DMS153 treated with DMSO at 0.1 percent for 48 hours (cell line): Measurements from ENCODE around the gene MAD1L1.
"Not testable (repeated sequence)": the region's sequence is repeated elsewhere in the genome, so short reads cannot be mapped to it uniquely, and the experiment has no call there.

ENCODE experiments used
- DNase-seq: peaks from one replicate; lab custom pipeline; 2025; ENCODE audit not compliant: unreplicated experiment; lab: John Stamatoyannopoulos, UW

MAD1L1 gene

GRCh38 chr7:2070151-2070763 lies 162.5 kb downstream of the MAD1L1 start:
- DNase-seq = no peak

- no peak for DNase-seq
Measured at GRCh38 chr7:2069472-2069860, 163.3 kb downstream of the MAD1L1 start.

GRCh38 chr7:2068693-2069471 lies 163.9 kb downstream of the MAD1L1 start:
- DNase-seq = no peak

GRCh38 chr7:2066251-2066919 lies 166.4 kb downstream of the MAD1L1 start:
- DNase-seq = no peak

- DNase-seq = no peak
Measured at GRCh38 chr7:2065528-2065927, 167.2 kb downstream of the MAD1L1 start.

- peak; percentile 90 for DNase-seq
Measured at GRCh38 chr7:2063563-2064260, 169.0 kb downstream of the MAD1L1 start.

- no peak for DNase-seq
Measured at GRCh38 chr7:2062648-2063047, 170.1 kb downstream of the MAD1L1 start.

GRCh38 chr7:2060701-2061100 lies 172.0 kb downstream of the MAD1L1 start:
- no peak for DNase-seq

GRCh38 chr7:2059964-2060700 lies 172.6 kb downstream of the MAD1L1 start:
- DNase-seq = no peak

- not testable (repeated sequence) for DNase-seq
Measured at GRCh38 chr7:2058246-2058645, 174.5 kb downstream of the MAD1L1 start.

GRCh38 chr7:2055956-2056355 lies 176.8 kb downstream of the MAD1L1 start:
- DNase-seq = no peak

GRCh38 chr7:2054927-2055326 lies 177.8 kb downstream of the MAD1L1 start:
- no peak for DNase-seq

- DNase-seq = no peak
Measured at GRCh38 chr7:2053395-2053794, 179.3 kb downstream of the MAD1L1 start.

- peak; percentile 60 for DNase-seq
Measured at GRCh38 chr7:2052657-2053048, 180.1 kb downstream of the MAD1L1 start.

GRCh38 chr7:2051707-2052656 lies 180.8 kb downstream of the MAD1L1 start:
- DNase-seq = peak; percentile 60

- DNase-seq = no peak
Measured at GRCh38 chr7:2050511-2050866, 182.3 kb downstream of the MAD1L1 start.

GRCh38 chr7:2049782-2050510 lies 182.8 kb downstream of the MAD1L1 start:
- DNase-seq = no peak

- DNase-seq = no peak
Measured at GRCh38 chr7:2049111-2049781, 183.5 kb downstream of the MAD1L1 start.

- no peak for DNase-seq
Measured at GRCh38 chr7:2048531-2048930, 184.2 kb downstream of the MAD1L1 start.
